ENCODE data around the gene HPSE2. TPM values are rescaled to one million over a fixed set of nuclear protein-coding genes. Genes with fewer than 3 reads are reported as not detected.

HPSE2 gene
- total and polyA plus RNA-seq, 2 of the 8 experiments (the other 6 are each of a cell fraction or from before 2014, with no cell fraction given): 0.41 to 0.58 TPM

DNA sequence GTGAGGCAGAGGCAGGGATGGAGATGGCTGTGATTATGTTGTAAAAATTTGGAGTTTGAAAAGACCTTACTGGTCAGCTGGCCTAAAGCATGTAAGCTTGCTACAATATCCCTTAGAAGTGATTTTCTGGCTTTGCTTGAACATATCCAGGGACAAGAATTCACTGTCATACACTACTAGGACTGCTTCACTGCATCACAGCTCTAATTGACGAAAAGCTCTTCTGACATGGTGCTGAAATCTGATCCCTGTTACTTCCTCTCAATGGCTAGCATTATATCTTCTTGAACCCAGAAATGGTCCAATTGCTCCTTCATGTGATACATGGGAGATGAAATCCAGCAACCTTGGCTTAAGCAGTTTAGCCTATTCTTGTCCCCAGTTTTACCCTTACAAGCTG, 591.2 kb downstream of the HPSE2 start (continued):
- TF ChIP-seq JUND (IDR thresholded peaks at IDR 0.05; ENCODE audit: low read length) (no peak), CHD2 (IDR thresholded peaks at IDR 0.05; ENCODE audit: low read length) (no peak), ZNF274 (IDR thresholded peaks at IDR 0.05; ENCODE audit: borderline replicate concordance, extremely low read depth, low read length) (no peak)

All from H1 (cell line).